HG03108 (cell line): Measurements from ENCODE around the gene IL31RA.
"Not testable (repeated sequence)": the region's sequence is repeated elsewhere in the genome, so short reads cannot be mapped to it uniquely, and the experiment has no call there.

Experiments used
- ATAC-seq: cut with Tn5 transposase; IDR thresholded peaks from one replicate; pipeline ENCODE4 v1.9.1; 2021; ENCODE audit warnings: moderate library complexity; ENCODE audit not compliant: unreplicated experiment

The IL31RA gene

GRCh38 chr5:55923865-55924500 is 72.8 kb downstream of the IL31RA start:
- ATAC-seq: no peak

- no peak for ATAC-seq
Measured at GRCh38 chr5:55924744-55925143, 73.6 kb downstream of the IL31RA start.

- no peak for ATAC-seq
Measured at GRCh38 chr5:55925181-55925580, 74.0 kb downstream of the IL31RA start.

- no peak for ATAC-seq
Measured at GRCh38 chr5:55925712-55926111, 74.6 kb downstream of the IL31RA start.

GRCh38 chr5:55926476-55926875 is 75.3 kb downstream of the IL31RA start:
- no peak for ATAC-seq

- no peak for ATAC-seq
Measured at GRCh38 chr5:55927861-55928655, 76.9 kb downstream of the IL31RA start.

GRCh38 chr5:55929020-55929799 is 78.1 kb downstream of the IL31RA start:
- ATAC-seq: no peak

GRCh38 chr5:55932700-55933099 is 81.5 kb downstream of the IL31RA start:
- no peak for ATAC-seq

- ATAC-seq: no peak
Measured at GRCh38 chr5:55933377-55934114, 82.4 kb downstream of the IL31RA start.

GRCh38 chr5:55934115-55934613 is 83.0 kb downstream of the IL31RA start:
- ATAC-seq: no peak

GRCh38 chr5:55934720-55935119 is 83.6 kb downstream of the IL31RA start:
- no peak for ATAC-seq

GRCh38 chr5:55935371-55935770 is 84.2 kb downstream of the IL31RA start:
- ATAC-seq: no peak

- ATAC-seq: no peak
Measured at GRCh38 chr5:55936100-55936693, 85.0 kb downstream of the IL31RA start.

- not testable (repeated sequence) for ATAC-seq
Measured at GRCh38 chr5:55937598-55937997, 86.4 kb downstream of the IL31RA start.

- ATAC-seq: not testable (repeated sequence)
Measured at GRCh38 chr5:55941154-55941553, 90.0 kb downstream of the IL31RA start.

- ATAC-seq: no peak
Measured at GRCh38 chr5:55959208-55959607, 108.1 kb downstream of the IL31RA start.

GRCh38 chr5:55960779-55961178 is 109.6 kb downstream of the IL31RA start:
- ATAC-seq: no peak

- ATAC-seq: no peak
Measured at GRCh38 chr5:55965525-55965924, 114.4 kb downstream of the IL31RA start.

GRCh38 chr5:55966284-55966683 is 115.1 kb downstream of the IL31RA start:
- ATAC-seq: no peak

GRCh38 chr5:55969956-55970355 is 118.8 kb downstream of the IL31RA start:
- no peak for ATAC-seq
